Lower leg skin (tissue), 4 donors: Measurements from ENCODE around the gene ALOXE3. TPM values are rescaled to one million over a fixed set of nuclear protein-coding genes. Genes with fewer than 3 reads are reported as not detected.
"Not testable (repeated sequence)": the region's sequence is repeated elsewhere in the genome, so short reads cannot be mapped to it uniquely, and the experiment has no call there.

Experiments
- DNase-seq, 2 donors: peaks; one replicate each; pipeline ENCODE4 v3.0.0-alpha.2; 2019; ENCODE audit warnings: low spot score in 2 of 2
- H3K4me3 ChIP-seq: fragments of 200-600 bp; sonication (generic); 2 replicates; pipeline ENCODE4 v1.5.1; 2017; ENCODE audit warnings: mild to moderate bottlenecking, low read depth; ENCODE audit not compliant: poor library complexity, severe bottlenecking
- POLR2A ChIP-seq, 2 donors: fragments of 450-650 bp; IDR thresholded peaks; one replicate each; pipeline ENCODE4 v1.6.1; 2016 to 2017; ENCODE audit warnings: antibody characterized with exemption in 2 of 2, mild to moderate bottlenecking in 1 of 2, moderate library complexity in 1 of 2
- WGBS, 2 donors: methylation state at CpG; one replicate each; pipeline ENCODE4 v1.1.5; 2018; 5-methylcytosine and 5-hydroxymethylcytosine counted together
- intact Hi-C: fragments of 100-400 bp; cut with DNase I; formaldehyde crosslinking; loops from one replicate; pipeline ENCODE4 v1.15.0; 2023; ENCODE audit warnings: low total_unique reads
- total RNA-seq, 4 donors: library from RNA; depleted of rRNA; stranded (reverse); fragments of >200 nt; gene quantifications; one replicate each; pipeline ENCODE4 v1.1.0, GENCODE V29; 2016
- TF ChIP-seq, protein P1 (sequence below), 3 donors: fragments of 450-650 bp; IDR thresholded peaks; one replicate each; pipeline ENCODE4 v1.5.1; 2016; ENCODE audit warnings: antibody characterized with exemption in 3 of 3, mild to moderate bottlenecking in 3 of 3, moderate library complexity in 2 of 3

Gene ALOXE3
- total RNA-seq, 4 donors from 2014 or later = 73.8 to 143 (median 88.2) TPM

DNA sequence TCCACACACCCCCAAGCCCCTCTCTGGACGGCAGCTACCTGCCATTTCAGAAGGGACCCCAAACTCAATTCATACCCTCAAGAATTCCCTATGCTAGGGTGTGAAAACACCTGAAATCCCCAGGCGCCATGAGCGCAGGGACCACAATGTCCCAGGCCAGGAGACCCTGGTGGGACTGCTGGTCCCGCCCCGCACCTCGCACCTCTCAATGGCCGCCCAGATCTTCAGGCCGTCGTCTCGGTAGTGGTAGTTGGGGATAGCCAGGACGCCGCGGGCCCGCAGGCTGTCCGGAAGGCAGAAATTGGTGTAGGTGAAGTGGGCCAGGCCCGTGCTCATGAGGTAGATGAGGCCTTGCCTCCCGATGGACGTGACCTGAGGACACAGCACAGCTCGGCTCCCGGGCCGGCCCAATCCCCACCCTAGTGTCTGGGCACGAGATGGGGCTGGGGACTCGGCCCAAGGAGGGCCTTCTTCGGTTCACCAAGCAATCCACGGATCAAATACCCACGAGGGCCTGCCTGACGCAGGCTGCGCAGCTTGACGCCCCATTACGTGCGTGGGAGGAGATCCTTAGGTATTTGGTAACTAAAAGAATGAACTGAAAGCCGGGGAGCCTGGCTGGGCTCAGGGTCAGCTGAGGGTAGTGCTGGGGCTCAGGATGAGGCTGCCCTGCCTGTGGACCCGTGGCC, 9.2 kb downstream of the ALOXE3 start:
- TF ChIP-seq, protein P1, sequence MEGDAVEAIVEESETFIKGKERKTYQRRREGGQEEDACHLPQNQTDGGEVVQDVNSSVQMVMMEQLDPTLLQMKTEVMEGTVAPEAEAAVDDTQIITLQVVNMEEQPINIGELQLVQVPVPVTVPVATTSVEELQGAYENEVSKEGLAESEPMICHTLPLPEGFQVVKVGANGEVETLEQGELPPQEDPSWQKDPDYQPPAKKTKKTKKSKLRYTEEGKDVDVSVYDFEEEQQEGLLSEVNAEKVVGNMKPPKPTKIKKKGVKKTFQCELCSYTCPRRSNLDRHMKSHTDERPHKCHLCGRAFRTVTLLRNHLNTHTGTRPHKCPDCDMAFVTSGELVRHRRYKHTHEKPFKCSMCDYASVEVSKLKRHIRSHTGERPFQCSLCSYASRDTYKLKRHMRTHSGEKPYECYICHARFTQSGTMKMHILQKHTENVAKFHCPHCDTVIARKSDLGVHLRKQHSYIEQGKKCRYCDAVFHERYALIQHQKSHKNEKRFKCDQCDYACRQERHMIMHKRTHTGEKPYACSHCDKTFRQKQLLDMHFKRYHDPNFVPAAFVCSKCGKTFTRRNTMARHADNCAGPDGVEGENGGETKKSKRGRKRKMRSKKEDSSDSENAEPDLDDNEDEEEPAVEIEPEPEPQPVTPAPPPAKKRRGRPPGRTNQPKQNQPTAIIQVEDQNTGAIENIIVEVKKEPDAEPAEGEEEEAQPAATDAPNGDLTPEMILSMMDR (IDR thresholded peaks at IDR 0.05) = no peak
- TF ChIP-seq POLR2A (IDR thresholded peaks at IDR 0.05) = no peak
- intact Hi-C loops = no loop called here
- DNase-seq = no peak
- no peak overlapping the region for H3K4me3 ChIP-seq
- 85% methylated on average over 26 to 33 of the region's 33 CpGs for WGBS, 2 donors

DNA sequence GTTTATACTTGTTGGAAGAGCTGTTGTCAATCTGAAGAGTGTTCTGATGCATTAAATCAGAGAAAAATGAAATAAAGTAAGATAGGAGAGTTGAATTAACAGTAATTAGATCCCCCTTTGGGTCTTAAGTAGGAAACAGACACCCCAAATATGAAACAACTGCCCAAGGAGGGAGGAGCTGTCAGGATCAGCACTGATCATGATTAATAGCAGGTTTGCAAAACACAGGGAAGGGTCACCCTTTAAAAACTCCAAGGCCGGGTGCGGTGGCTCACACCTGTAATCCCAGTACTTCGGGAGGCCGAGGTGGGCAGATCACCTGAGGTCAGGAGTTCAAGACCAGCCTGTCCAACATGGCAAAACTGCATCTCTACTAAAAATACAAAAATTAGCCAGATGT, 11.3 kb downstream of the ALOXE3 start:
- intact Hi-C loops = not testable (repeated sequence)

DNA sequence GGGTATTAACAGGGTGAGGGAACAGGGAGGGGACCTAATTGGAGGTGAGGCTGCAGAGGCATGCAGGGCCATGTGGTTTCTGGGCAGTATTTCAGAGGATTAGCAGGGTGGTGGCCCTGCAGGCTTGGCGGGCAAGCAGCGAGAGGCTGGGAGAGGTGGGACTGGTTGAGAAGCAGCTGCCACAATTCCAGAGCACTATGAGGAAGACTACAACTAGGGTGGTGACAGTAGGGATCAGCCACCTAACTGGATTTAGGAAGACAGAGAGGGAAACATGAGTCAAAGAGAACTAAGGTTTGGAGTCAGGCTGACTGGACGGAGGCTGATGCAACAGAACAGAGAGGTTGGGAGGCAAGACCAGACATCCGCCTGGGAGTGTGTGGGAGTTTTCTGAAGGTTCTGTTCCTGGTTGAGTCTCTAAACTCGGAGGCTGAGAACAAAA, 12.3 kb downstream of the ALOXE3 start:
- no peak for DNase-seq
- intact Hi-C loops = no loop called here
- TF ChIP-seq, protein P1 (IDR thresholded peaks at IDR 0.05) = no peak
- no peak for TF ChIP-seq POLR2A (IDR thresholded peaks at IDR 0.05)
- 37 to 53% methylated on average over 5 of the region's 5 CpGs for WGBS, 2 donors
- H3K4me3 ChIP-seq = no peak overlapping the region

More for the DNA sequence above, 11.3 kb downstream of the ALOXE3 start:
- H3K4me3 ChIP-seq, DNase-seq: not testable (repeated sequence)
- 78 to 79% methylated on average over 4 of the region's 4 CpGs for WGBS, 2 donors

DNA sequence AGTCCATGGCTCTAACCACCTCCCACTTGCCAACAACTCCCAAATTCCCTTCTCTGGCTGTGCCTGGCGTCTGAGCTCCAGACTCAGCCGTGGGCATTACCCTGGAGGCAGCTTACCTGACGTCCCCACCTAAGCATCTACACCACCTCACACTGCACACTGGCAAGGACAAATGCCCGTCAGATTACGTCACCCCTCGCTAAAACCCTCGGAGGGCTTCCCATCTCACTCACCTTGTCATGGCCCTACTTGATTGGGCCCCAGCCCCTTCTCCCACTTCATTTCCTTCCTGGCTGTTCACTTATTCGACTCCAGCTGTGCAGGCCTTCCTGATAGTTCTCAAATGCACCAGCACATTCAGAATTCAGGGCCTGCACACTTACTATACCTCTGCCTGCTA, 13.4 kb downstream of the ALOXE3 start:
- TF ChIP-seq POLR2A (IDR thresholded peaks at IDR 0.05) = no peak
- TF ChIP-seq, protein P1 (IDR thresholded peaks at IDR 0.05) = no peak
- 64 to 68% methylated on average over 8 of the region's 8 CpGs for WGBS, 2 donors
- intact Hi-C loops = no loop called here
- no peak for DNase-seq
- no peak overlapping the region for H3K4me3 ChIP-seq

DNA sequence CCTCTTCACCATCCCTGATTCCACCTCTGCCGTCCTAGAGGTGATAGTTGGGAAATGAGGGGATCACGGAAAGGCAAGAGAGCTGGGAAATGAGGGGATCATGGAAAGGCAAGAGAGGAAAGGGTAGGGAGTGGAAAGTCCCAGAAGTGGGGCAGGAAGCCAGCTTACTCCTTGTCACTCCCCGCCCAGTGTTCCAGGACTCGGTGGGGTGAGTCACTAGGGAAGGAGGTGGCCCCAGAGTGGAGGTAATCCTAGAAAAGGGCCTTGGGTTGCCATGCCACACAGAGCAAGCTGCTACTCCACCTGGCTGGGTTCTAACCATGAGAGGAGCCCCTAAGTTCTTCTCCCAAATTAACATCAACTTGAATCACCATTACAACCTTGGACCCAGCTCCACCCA, 14.8 kb downstream of the ALOXE3 start:
- DNase-seq = no peak
- WGBS, 2 donors = 59% methylated on average over 4 of the region's 4 CpGs
- intact Hi-C loops = no loop called here
- no peak overlapping the region for H3K4me3 ChIP-seq
- no peak for TF ChIP-seq POLR2A (IDR thresholded peaks at IDR 0.05)
- TF ChIP-seq, protein P1 (IDR thresholded peaks at IDR 0.05) = no peak

DNA sequence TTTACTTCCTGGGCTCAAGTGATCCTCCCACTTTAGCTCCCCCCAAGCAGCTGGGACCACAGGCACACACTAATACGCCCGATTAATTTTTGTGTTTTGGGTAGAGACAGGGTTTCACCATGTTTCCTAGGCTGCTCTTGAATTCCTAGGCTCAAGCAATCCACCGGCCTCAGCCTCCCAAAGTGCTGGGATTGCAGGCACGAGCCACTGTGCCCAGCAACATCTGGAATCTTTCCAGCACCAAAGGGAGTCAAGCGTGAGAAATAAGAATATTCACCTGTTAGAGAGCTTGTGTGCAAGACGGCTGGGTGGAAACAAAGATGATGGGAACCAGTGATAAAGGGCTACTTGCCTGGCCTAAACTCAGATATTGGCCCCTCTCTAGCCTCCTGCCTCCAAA, 16.6 kb downstream of the ALOXE3 start:
- no peak for TF ChIP-seq POLR2A (IDR thresholded peaks at IDR 0.05)
- TF ChIP-seq, protein P1 (IDR thresholded peaks at IDR 0.05) = no peak
- DNase-seq = no peak
- WGBS, 2 donors = 70 to 82% methylated on average over 6 of the region's 6 CpGs
- H3K4me3 ChIP-seq = no peak overlapping the region
- intact Hi-C loops = no loop called here
